ENCODE data around the gene CNNM3.
"Not testable (repeated sequence)": the region's sequence is repeated elsewhere in the genome, so short reads cannot be mapped to it uniquely, and the experiment has no call there.

Gene CNNM3

GRCh38 chr2:96861074-96861473 lies 45.0 kb downstream of the CNNM3 start:
- no peak for DNase-seq
- no peak overlapping the region for H3K4me3 Mint-ChIP-seq

DNA sequence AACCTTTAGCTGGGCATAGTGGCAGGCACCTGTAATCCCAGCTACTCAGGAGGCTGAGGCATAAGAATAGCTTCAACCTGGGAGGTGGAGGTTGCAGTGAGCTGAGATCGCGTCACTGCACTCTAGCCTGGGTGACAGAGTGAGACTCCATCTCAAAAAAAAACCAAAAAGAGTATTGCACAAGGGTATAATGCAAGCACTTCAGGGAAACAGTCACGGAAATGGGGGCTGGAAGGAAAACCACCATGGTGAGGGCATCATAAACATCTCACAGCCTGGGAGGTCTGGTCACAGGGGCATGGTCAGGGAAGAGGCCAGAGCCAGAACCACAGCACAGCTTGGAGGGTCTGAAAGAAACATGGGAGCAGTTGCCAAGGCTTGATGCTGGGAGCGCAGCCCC lies 47.0 kb downstream of the CNNM3 start:
- H3K27ac Mint-ChIP-seq = peak overlapping the region in 1 of 2 donors; percentile 23
- not testable (repeated sequence) for H3K27me3 Mint-ChIP-seq; DNase-seq; H3K4me3 Mint-ChIP-seq; ATAC-seq (replicated peaks); H3K9me3 Mint-ChIP-seq
- peaks cover 25 to 39% of the 10 kb centered on the region in 2 donors for H3K4me1 Mint-ChIP-seq (ENCODE audit: low read depth in 2 of 2)
- peaks cover 68% of the 10 kb centered on the region for H3K36me3 Mint-ChIP-seq (ENCODE audit: insufficient read depth)

More at GRCh38 chr2:96861074-96861473, 45.0 kb downstream of the CNNM3 start:
- Mint-ChIP-seq H3K36me3 (ENCODE audit: insufficient read depth) (peaks cover 65% of the 10 kb centered on the region), H3K27ac (no peak overlapping the region), H3K27me3 (no peaks in the 10 kb centered on the region), H3K4me1 (ENCODE audit: low read depth in 2 of 2) (peaks cover 28 to 39% of the 10 kb centered on the region in 2 donors), H3K9me3 (no peaks in the 10 kb centered on the region)
- no peak for ATAC-seq (replicated peaks)

DNA sequence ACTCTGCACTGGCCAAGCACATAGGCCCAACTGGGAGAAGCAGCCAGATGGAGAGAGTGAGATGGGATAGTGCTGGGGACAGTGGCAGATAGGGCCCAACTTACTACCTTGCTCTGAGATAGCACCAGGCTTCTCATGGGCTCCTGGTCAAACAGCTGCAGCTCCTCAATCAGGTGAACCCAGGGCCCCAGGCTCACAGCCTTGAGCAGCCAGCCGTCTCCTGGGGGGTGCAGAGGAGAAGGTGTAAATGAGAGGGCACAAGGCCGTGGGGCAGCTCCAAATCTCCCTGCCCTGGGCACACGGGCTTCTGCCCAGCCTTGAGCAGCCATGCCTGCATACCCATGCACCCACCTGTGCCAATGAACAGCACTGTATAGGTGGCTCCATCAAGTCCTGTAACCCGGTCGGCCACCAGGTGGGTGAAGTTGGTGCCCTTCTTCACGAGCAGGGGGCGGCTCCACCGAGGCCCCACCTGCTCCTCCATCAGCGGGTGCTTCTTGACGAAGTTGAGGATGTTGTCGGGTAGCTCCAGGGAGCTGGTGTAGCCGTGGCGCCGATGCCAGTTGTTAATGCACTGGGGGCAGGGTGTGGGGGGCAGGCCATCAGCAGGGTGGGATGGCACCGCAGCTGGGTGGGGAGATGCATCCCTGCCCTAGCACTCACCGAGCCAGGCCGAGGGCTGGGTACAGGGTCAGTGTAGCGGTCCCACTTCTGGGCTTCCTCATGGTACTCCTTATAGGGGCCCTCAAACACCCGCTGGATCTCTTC lies 47.7 kb downstream of the CNNM3 start:
- H3K4me3 Mint-ChIP-seq = no peak overlapping the region

DNA sequence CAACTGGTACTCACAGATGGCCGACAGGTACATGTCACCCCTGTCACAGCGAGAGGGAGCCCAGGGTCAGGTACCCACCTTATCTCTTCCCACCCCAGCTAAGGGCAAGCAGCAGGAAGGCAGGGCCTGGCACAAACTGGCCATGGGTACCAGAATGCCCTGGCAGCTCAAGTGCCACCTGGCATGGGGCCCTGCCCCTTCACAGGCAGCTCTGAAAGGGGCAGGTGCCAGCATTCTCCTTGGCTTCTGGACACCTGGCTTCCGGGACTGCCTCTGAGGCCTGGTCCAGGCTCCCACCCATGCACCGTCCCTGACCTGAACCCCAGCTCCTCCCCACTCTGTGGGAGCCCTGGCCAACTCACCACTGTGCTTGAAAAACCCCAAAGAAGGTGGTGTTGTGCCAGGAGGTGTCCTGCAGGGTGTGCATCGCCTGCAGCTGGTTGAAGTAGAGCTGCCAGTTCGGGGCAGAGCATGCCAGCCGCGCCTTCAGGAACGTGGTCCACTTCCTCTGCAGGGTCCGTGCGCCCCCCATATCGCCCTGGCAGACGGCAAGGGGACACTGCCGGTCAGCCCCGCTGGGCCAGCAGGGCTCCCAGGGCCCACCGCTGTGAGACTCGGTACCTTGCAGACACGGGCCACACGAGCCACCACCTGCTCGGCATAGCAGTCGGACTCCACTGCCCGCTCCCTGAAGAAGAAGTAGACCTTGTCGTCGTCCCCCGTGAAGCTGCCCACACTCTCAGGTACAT lies 48.4 kb downstream of the CNNM3 start:
- Mint-ChIP-seq H3K36me3 (ENCODE audit: insufficient read depth) (peaks cover 57% of the 10 kb centered on the region), H3K27ac (no peak overlapping the region), H3K27me3 (no peaks in the 10 kb centered on the region), H3K4me1 (ENCODE audit: low read depth in 2 of 2) (peaks cover 16 to 29% of the 10 kb centered on the region in 2 donors), H3K9me3 (no peaks in the 10 kb centered on the region), H3K4me3 (no peak overlapping the region)
- no peak for DNase-seq
- ATAC-seq (replicated peaks) = no peak

More for the DNA sequence above, 47.7 kb downstream of the CNNM3 start:
- DNase-seq (no peak), ATAC-seq (replicated peaks) (no peak)
- Mint-ChIP-seq H3K27me3 (no peaks in the 10 kb centered on the region), H3K36me3 (ENCODE audit: insufficient read depth) (peaks cover 65% of the 10 kb centered on the region), H3K27ac (no peak overlapping the region), H3K9me3 (no peaks in the 10 kb centered on the region), H3K4me1 (ENCODE audit: low read depth in 2 of 2) (peaks cover 22 to 36% of the 10 kb centered on the region in 2 donors)

DNA sequence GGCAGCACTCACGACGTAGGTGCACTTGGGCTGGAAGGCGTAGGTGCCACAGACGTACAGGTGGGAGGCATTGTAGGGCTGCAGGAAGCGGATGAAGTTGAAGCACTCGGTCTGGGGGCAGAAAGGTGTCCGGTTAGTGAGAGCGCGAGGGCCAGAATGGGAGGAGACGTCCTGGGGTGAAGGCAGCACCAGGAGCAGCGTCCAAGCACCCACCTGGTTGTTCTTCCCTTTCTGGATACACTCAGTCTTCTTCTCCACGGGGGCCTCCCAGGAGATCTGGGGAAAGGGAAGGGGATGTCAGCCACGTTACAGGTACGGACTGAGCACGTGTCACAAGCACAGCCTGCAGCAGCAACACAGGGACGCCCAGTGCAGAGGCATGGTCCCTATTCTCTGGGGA lies 49.6 kb downstream of the CNNM3 start:
- Mint-ChIP-seq H3K27me3 (no peaks in the 10 kb centered on the region), H3K4me1 (ENCODE audit: low read depth in 2 of 2) (peaks cover 11 to 29% of the 10 kb centered on the region in 2 donors), H3K9me3 (no peaks in the 10 kb centered on the region), H3K4me3 (peak overlapping the region; percentile 6 to 9), H3K27ac (peak overlapping the region in 1 of 2 donors; percentile 90), H3K36me3 (ENCODE audit: insufficient read depth) (peaks cover 51% of the 10 kb centered on the region)
- ATAC-seq (replicated peaks) = no peak
- DNase-seq = no peak

GRCh38 chr2:96866149-96866548 lies 50.1 kb downstream of the CNNM3 start:
- H3K4me1 Mint-ChIP-seq (ENCODE audit: low read depth in 2 of 2) = peaks cover 16 to 34% of the 10 kb centered on the region in 2 donors
- H3K4me3 Mint-ChIP-seq = peak overlapping the region in 1 of 2 donors; percentile 87

DNA sequence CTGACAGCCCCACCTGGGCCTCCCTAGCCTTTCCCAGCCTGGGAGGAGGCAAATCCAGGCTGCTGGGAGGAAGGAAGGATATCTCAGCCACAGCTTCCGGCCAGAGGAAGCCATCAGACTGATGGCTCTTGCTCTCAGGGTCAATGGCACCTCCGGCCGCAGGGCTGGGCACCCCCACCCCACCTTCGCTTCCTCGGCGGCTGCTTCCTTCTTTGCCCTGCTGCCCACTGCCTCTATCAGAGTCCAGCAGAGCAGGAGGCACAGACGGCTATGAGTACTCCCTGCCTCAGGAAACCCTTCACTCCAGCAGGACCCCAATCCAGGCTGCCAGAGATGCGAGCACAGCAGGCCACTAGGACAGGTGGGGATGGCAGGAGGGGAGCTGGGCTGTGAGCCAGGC lies 50.5 kb downstream of the CNNM3 start:
- no peak for DNase-seq
- Mint-ChIP-seq H3K9me3 (no peaks in the 10 kb centered on the region), H3K4me1 (ENCODE audit: low read depth in 2 of 2) (peaks cover 19 to 34% of the 10 kb centered on the region in 2 donors), H3K27ac (peak overlapping the region in 1 of 2 donors; percentile 90), H3K27me3 (no peaks in the 10 kb centered on the region), H3K4me3 (peak overlapping the region; percentile 85 to 87), H3K36me3 (ENCODE audit: insufficient read depth) (peaks cover 48% of the 10 kb centered on the region)
- no peak for ATAC-seq (replicated peaks)

More at GRCh38 chr2:96866149-96866548, 50.1 kb downstream of the CNNM3 start:
- H3K9me3 Mint-ChIP-seq = no peaks in the 10 kb centered on the region
- DNase-seq (no peak), ATAC-seq (replicated peaks) (no peak)
- H3K27me3 Mint-ChIP-seq = no peaks in the 10 kb centered on the region
- peaks cover 52% of the 10 kb centered on the region for H3K36me3 Mint-ChIP-seq (ENCODE audit: insufficient read depth)
- H3K27ac Mint-ChIP-seq = peak overlapping the region in 1 of 2 donors; percentile 90

GRCh38 chr2:96866986-96867755 lies 51.1 kb downstream of the CNNM3 start:
- Mint-ChIP-seq H3K36me3 (ENCODE audit: insufficient read depth) (peaks cover 44% of the 10 kb centered on the region), H3K4me1 (ENCODE audit: low read depth in 2 of 2) (peaks cover 19 to 34% of the 10 kb centered on the region in 2 donors)
- no peak for ATAC-seq (replicated peaks)

DNA sequence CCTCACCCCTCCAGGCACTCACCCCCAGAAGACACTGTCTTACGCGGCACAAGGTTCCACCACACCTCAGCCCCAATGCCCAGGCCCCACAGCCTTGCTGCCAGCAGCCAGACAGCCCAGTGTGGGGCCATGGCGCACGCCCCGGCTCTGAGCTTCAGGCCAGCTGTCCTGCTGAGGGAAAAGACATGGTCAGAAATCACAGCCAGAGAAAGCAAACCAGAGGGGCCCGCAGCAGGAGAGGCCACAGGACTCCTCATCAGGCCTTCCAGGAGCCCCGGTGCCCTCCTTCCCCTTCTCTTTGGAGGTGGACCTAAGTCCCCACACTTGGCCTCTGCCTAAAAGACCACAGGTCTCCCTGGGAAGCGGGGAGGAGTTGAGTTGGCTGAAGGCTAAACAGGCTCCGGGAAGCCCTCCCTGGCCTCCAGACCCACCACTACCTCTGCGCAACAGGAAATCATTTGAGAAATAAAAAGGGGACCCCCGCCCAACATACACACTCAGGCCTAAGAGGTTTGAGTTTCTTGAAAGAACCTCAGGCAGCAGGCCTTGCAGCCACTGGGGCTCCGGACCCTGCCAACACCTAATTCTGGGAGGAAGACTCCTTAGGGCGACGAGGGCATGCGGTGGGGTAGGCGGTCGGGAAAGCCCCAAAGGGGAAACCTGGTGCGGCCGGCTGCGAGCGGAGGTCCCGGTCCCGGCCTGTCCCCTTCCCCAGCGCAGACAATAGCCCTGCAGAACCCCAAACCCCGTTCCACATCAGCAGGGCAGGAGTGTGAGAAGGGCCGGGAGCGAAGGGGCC lies 51.9 kb downstream of the CNNM3 start:
- Mint-ChIP-seq H3K4me3 (peak overlapping the region; percentile 85 to 87), H3K27ac (peak overlapping the region; percentile 54 to 90), H3K36me3 (ENCODE audit: insufficient read depth) (peaks cover 36% of the 10 kb centered on the region), H3K27me3 (no peaks in the 10 kb centered on the region), H3K9me3 (no peaks in the 10 kb centered on the region), H3K4me1 (ENCODE audit: low read depth in 2 of 2) (peaks cover 19 to 34% of the 10 kb centered on the region in 2 donors)
- DNase-seq = peak in 1 of 3 experiments; percentile 26
- peak; percentile 16 for ATAC-seq (replicated peaks)

More at GRCh38 chr2:96866986-96867755, 51.1 kb downstream of the CNNM3 start:
- Mint-ChIP-seq H3K27me3 (no peaks in the 10 kb centered on the region), H3K4me3 (peak overlapping the region; percentile 85 to 87), H3K27ac (peak overlapping the region; percentile 54 to 90), H3K9me3 (no peaks in the 10 kb centered on the region)
- no peak for DNase-seq

DNA sequence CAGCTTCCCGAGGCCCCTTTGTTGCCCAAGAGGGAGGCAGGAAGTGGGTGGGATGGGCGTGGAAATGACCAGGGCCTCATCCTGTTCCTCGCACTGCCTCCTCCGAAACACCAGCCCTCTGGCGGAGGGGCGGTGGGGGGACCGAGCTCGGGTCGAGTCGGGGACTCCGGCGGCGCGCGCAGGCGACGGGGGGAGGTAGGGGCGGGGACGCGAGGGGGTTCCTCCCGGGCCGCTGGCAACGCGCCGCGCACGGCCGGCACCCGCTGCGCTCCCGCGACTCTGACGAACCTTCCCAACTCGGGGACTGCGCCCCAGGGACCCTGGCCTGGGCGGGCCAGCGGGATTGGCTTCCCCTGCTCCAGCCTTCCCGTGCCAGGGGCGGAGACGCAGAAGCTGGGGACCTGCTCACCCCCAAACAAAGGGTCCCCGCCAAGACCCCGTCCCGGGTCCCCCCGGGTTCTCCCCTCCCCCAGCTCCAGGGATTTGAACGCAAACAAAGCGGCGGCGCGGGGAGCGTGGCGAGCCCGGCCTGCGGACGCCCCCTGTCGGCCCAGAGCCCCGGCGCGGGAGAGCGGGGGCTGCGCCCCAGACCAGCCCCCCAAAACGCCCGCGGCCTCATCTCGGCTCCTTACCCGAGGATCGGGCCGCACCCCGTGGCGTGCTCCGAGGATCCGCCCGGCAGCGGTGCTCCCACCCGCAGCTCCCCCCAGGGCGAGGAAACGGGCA lies 52.6 kb downstream of the CNNM3 start:
- peaks cover 35% of the 10 kb centered on the region for H3K36me3 Mint-ChIP-seq (ENCODE audit: insufficient read depth)
- no peaks in the 10 kb centered on the region for H3K9me3 Mint-ChIP-seq
- peak; percentile 40 to 61 (median 51) for DNase-seq
- peaks cover 19 to 29% of the 10 kb centered on the region in 2 donors for H3K4me1 Mint-ChIP-seq (ENCODE audit: low read depth in 2 of 2)
- H3K4me3 Mint-ChIP-seq = peak overlapping the region; percentile 85 to 87
- H3K27ac Mint-ChIP-seq = peak overlapping the region; percentile 54 to 90
- peak; percentile 28 for ATAC-seq (replicated peaks)
- no peaks in the 10 kb centered on the region for H3K27me3 Mint-ChIP-seq

- H3K27ac Mint-ChIP-seq = no peak overlapping the region
- DNase-seq = no peak
- no peaks in the 10 kb centered on the region for H3K27me3 Mint-ChIP-seq
- H3K4me3 Mint-ChIP-seq = peak overlapping the region; percentile 83 to 88
- H3K36me3 Mint-ChIP-seq (ENCODE audit: insufficient read depth) = peaks cover 29% of the 10 kb centered on the region
- no peak for ATAC-seq (replicated peaks)
- H3K4me1 Mint-ChIP-seq (ENCODE audit: low read depth in 2 of 2) = peaks cover 19 to 31% of the 10 kb centered on the region in 2 donors
- H3K9me3 Mint-ChIP-seq = no peaks in the 10 kb centered on the region
Observed at GRCh38 chr2:96869281-96869821, 53.3 kb downstream of the CNNM3 start.

All from effector memory CD8-positive, alpha-beta T cell (primary cell).